Muscle of arm (tissue), 12 donors: ENCODE results near the gene CAPG. TPM values are rescaled to one million over a fixed set of nuclear protein-coding genes. Genes with fewer than 3 reads are reported as not detected.
"Not testable (repeated sequence)": the region's sequence is repeated elsewhere in the genome, so short reads cannot be mapped to it uniquely, and the experiment has no call there.

Experiments
- DNase-seq: peaks from one replicate; pipeline ENCODE4 v3.0.0-alpha.2; 2013
- polyA plus RNA-seq, 12 donors: library from polyadenylated mRNA; unstranded; fragments of 120-200 nt; gene quantifications; one replicate each; pipeline ENCODE4 v1.2.1, GENCODE V29; 2013; ENCODE audit not compliant: insufficient read length in 12 of 12

Gene CAPG
- polyA plus RNA-seq, 12 donors: 8.7 to 80.7 (median 22.0) TPM; not detected in 1

DNA sequence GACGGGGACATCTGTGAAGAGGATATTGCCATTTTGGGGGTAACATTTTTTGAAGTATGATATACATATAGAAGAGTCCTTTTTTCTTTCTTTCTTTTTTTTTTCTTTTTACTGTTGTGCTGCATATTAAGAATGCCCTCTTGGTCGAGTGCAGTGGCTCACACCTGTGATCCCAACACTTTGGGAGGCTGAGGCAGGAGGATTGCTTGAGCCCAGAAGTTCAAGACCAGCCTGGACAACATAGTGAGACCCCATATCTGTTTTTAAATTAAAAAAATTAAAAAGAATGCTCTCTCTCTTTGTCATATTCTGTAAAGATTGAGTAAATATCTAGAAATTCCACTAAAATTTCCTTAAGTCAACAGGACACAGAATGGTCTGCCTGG is 11.9 kb upstream of the CAPG start:
- DNase-seq: no peak

GRCh38 chr2:85421260-85422071 is 11.3 kb upstream of the CAPG start:
- no peak for DNase-seq

DNA sequence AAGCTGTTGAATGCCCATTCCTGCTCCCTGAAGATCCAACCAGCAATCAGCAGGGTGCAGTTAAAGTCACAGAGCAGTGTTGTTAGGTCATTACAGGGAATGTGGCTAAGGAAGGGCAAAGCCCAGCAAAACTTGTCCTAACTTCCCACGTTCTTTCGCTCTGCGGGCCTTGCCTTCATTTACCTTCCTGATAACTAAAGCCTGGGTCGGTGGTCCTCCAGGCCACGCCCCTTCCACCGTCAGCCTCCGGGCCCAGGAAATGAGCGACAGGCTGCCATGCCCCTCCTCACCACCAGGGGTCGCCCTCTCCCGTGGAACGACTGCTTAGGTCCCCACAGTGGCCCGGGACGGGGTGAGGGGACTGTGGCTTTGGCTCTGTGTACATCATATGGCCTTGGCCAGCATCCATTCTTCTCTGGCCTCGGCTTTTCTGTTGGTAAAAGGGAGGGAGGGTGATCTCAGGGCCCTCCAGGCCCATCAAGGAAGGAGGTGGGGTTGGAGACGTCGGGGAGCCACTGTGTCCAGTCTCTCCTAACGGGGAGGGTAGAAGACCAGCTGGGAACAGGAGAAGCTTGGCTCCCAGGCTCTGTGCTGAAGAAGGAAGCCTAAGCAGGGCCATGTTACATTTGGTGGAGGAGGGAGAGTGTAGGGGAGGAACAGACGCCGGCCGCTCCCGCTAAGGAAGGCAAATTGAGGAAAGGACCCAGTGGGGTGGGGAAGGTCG is 10.5 kb upstream of the CAPG start:
- DNase-seq: peak; percentile 90

- no peak for DNase-seq
Measured at GRCh38 chr2:85419009-85419675, 9.0 kb upstream of the CAPG start.

DNA sequence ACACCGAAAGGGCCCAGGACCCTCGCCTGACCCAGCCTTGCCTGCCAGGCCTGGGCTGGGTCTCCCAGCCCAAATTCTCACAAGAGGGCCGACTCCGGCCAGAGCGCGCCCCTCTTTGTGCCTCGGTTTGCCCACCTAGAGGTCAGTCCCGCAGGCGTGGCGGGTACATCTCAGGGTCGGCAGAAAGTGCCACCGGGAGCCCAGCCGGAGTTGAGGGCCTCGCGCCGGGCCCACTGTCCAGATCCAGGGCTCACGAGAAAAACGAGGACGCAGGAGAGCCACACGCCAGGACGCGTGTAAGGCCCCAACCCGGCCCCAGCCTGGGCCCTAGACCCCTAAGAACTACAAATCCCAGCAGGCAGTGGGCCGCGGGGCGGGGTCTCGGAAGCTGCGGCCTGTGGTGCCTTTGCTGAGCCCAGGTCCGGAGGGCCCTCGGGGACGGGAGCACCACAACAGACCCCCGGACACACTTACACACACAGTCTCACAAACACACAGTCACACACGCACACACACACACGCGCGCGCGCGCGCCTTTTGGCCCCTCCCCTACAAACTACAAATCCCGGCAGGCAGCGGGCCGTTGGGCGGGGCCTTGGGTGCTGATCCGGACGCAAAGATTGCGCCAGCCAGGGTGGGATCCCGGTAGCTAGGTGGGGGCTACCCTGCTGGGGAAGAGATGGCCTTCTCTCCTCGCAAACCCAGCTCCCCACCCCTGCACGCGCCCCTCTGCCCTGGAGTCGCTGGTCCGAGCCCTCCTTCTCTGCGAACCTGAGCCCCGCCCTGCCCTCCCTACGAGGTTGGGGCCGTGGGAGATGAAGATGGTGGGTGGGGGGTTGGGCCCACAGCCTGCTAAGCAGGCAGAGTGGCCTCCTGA is 8.2 kb upstream of the CAPG start, which contains the start of gene SH2D6:
TSS of gene SH2D6 (plus strand) at position 583 of the 877 bp plus-strand sequence. CDS start 10,752 bp downstream, outside the sequence.
- peak; percentile 92 for DNase-seq

DNA sequence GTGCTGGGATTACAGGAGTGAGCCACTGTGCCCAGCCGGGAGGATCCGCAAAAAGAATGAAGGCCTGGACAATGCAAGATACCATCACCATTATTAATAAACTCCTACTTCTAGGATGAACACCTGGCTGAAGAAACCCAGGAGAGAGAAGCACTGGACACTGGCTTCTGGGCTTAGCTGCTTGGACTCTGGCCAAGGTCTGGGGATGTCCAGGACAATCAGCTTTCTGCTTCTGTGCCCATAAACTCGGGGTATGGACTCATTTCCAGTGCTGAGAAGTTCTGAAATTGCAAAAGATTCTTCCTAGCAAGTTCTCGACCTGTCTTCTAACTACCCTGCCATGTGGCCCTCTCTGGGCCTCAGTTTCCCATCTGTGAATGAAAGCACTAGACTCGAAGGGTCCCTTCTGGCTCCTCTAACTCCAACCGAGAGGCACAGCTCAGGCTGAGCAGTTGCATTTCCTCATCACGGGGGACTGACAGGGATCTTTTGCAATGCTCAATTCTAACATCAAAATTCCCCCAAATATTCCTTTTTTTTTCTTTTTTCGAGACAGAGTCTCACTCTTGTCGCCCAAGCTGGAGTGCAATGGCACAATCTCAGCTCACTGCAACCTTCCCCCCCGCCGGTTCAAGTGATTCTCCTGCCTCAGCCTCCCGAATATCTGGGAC is 5.9 kb upstream of the CAPG start:
- no peak for DNase-seq

GRCh38 chr2:85414761-85415553 is 4.8 kb upstream of the CAPG start:
- no peak for DNase-seq

- not testable (repeated sequence) for DNase-seq
Measured at GRCh38 chr2:85414421-85414759, 4.2 kb upstream of the CAPG start.

DNA sequence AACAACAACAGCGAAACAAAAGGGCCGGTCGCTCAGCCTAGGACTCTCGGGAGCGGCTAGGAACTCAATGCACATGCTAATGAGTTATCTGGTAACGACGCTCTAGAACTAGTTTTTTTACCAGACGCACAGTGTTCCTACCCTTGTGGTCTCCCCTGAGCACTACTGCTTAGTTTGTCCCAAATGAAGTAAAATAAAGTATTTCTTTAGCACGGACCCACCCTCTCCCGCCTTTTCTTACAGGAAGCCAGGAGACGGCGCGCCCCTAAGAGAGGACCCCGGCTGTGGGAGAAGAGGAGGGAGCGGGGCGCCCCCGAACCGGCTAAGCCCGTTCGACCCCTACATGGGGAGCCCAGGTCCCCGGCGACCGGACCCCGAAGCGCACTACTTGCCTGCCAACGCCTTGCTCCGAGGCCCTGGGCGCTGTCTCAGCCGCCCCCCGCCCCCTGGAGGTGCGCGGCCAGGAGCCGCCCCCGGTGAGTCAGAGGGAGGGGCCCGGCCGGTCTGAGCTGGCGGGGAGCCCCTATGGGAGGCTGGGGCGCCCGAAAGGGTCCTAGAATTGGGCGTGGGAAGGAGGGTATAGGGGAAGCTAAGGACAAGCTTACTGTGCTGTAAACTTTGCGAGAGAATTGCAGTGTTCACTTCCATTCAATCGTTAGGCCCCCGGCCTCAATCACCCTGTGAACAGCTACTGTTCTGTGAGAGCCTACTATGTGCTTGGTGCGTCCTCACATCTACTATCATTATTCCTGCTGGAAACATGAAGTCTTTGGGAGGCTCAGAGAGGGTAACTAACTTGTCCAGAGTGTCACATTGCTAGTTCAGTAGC is 3.6 kb upstream of the CAPG start:
- no peak for DNase-seq

DNA sequence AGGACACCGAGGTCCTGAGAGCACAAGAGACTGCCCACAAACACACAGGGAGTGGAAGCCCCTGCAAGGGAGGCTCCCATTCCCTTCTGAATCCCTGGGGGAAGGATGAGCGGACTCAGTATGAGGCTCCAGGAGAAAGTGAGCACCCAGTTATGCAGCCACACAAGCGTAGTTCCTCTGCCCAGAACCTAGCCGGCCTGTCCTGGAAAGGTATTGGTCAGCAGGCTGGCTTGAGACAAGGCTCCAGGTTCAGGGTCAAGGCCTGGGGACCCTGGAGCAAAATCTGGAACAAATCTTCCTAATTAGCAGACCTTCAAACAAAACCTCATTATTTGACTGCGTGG is 1.2 kb upstream of the CAPG start:
- DNase-seq: no peak

DNA sequence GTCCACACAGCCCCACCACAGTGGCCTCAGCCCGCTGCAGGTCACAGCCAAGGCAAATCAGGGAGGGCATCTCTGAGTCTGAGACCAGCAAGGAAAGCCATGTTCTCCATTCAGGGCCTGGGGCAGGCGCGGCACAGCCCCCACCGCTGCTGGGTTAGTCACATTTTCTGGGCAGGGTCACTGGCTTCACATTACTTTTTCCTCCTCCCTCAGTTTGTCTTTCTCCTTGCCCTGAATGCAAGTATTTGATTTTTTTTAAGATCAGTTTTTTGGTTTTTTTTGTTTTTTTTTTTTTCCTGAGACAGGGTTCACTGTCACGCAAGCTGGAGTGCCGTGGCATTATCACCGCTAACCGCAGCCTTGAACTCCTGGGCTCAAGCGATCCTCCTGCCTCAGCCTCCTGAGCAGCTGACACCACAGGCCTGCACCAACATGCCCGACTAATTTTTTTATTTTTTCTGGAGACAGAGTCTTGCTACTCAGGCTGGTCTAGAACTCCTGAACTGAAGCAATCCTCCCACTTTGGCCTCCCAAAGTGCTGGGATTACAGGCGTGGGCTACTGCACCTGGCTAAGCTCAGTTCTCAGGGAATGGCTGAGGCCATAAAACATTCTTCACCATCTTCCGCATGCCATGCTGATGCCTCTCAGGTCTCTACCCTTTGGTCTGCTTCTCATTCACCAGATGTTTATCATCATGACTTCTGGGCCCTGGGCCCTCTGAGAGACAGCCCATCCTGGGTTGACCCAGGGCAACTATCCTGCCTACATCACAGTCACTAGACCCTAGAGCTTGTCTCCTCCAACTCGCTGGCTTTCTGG is 628 bp upstream of the CAPG start:
- no peak for DNase-seq

DNA sequence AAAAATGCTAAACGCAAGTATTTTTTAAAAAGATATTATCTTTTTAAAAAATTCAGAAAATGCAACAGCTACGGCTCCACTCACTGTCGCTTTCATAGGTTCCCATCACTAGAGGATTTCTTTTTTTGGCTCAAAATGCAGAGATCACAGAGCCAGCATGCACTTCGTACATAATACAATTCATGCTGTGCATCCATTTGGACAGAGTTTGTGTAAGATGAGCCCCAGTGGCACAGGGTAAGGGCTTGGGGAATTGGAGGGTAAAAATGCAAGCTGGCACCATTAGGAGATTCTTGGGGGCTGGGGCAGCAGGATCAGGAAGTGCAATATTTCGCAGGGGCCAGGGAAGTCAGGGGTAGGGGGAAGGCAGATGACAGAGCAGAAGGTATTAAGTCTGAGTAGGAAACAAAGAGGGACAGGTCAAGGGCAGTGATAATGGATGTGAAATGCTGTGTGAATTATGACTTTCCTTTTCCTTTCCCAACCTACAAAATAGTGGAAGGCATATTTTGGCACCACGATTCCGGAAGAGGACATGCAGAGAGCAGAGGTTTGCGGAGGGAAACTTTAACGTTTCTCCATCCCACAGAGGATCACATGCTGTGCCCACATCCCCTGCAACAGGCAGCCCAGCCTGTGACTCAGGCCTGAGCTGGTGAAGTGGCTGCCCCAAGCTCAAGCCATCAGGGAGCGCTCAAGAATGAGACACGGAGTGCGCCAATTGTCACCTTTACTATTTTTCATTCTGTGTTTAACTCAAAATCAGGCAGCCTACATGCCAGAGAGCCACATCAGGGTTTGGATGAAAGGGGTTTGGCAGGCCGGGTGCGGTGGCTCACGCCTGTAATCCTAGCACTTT is 4.7 kb downstream of the CAPG start:
- no peak for DNase-seq

DNA sequence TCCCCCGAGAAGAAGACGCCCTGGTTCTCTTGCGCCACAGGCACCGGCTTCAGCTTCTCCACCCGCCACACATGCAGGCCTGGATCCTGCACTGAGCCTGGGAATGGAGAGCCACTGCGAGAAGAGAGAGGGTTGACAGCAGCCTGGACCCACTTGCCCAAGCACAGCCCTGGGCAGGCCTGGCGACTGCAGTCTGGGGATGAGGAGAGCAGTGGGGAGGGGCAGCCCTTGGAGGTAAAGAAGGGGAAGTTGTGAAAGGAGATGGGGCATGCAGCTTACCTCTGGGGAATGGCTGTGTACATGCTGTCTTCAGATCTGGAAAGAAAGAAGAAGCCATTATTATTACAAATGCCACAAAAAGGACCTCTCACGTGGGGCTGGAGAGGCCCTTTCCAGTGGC is 8.3 kb downstream of the CAPG start:
- no peak for DNase-seq

GRCh38 chr2:85401464-85401805 is 8.7 kb downstream of the CAPG start:
- no peak for DNase-seq

GRCh38 chr2:85400541-85401463 is 9.4 kb downstream of the CAPG start:
- DNase-seq: no peak

DNA sequence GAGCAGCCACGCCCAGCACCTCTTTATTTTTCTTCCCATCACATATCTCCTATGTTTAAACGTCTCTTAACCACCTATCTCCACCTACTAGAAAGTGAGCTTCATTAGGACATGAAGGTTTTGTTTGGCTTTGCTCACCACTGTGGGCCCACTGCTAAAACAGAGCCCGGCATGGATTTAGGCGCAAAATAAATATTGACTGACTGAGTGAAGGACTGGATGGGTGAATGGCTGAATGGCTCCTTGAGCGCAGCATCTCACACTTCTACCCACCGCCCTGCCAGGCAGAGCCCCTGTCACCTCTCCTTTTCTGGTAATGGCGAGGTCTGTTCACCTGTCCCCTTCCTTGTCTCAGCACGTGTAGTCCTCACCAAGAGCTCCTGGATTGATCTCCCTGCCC is 10.1 kb downstream of the CAPG start:
- DNase-seq: no peak

- no peak for DNase-seq
Measured at GRCh38 chr2:85399183-85399455, 11.0 kb downstream of the CAPG start.
